ENCODE data around the gene VPS16.

VPS16 gene

GRCh38 chr20:2795451-2795850, 45.1 kb upstream of the VPS16 start:
- Histone ChIP-seq H3K4me1 (no peaks in the 10 kb centered on the region), H3K9ac (no peak overlapping the region), H3K4me2 (ENCODE audit: low read length) (no peak overlapping the region), H3K4me3 (ENCODE audit: low read depth, low read length) (no peak overlapping the region), H3K9me3 (ENCODE audit: control insufficient read depth, low read length) (no peaks in the 10 kb centered on the region), H3K27me3 (ENCODE audit: control insufficient read depth, insufficient read depth, low read length) (no peaks in the 10 kb centered on the region), H3K27ac (no peak overlapping the region), H3K36me3 (ENCODE audit: control insufficient read depth, insufficient read depth, low read length) (no peaks in the 10 kb centered on the region), H3K79me2 (no peaks in the 10 kb centered on the region), H2AFZ (no peak overlapping the region)
- no peak for TF ChIP-seq CTCF (IDR thresholded peaks at IDR 0.05)

GRCh38 chr20:2796011-2796660, 44.4 kb upstream of the VPS16 start:
- no peak overlapping the region for H3K27ac ChIP-seq
- H3K36me3 ChIP-seq (ENCODE audit: control insufficient read depth, insufficient read depth, low read length) = no peaks in the 10 kb centered on the region
- peaks cover 5% of the 10 kb centered on the region for H3K27me3 ChIP-seq (ENCODE audit: control insufficient read depth, insufficient read depth, low read length)
- no peak overlapping the region for H3K9ac ChIP-seq
- no peak overlapping the region for H3K4me2 ChIP-seq (ENCODE audit: low read length)
- H3K9me3 ChIP-seq (ENCODE audit: control insufficient read depth, low read length) = no peaks in the 10 kb centered on the region
- H3K79me2 ChIP-seq = no peaks in the 10 kb centered on the region
- H2AFZ ChIP-seq = no peak overlapping the region
- H3K4me3 ChIP-seq (ENCODE audit: low read depth, low read length) = no peak overlapping the region
- TF ChIP-seq CTCF (IDR thresholded peaks at IDR 0.05) = no peak
- no peaks in the 10 kb centered on the region for H3K4me1 ChIP-seq

- Histone ChIP-seq H2AFZ (no peak overlapping the region), H3K4me3 (ENCODE audit: low read depth, low read length) (no peak overlapping the region), H3K27ac (no peak overlapping the region), H3K79me2 (no peaks in the 10 kb centered on the region), H3K4me1 (no peaks in the 10 kb centered on the region), H3K36me3 (ENCODE audit: control insufficient read depth, insufficient read depth, low read length) (no peaks in the 10 kb centered on the region), H3K9me3 (ENCODE audit: control insufficient read depth, low read length) (no peaks in the 10 kb centered on the region), H3K4me2 (ENCODE audit: low read length) (no peak overlapping the region), H3K27me3 (ENCODE audit: control insufficient read depth, insufficient read depth, low read length) (peaks cover 6% of the 10 kb centered on the region), H3K9ac (no peak overlapping the region)
- TF ChIP-seq CTCF (IDR thresholded peaks at IDR 0.05) = no peak
Observed at GRCh38 chr20:2797136-2797983, 43.2 kb upstream of the VPS16 start.

- H3K79me2 ChIP-seq = no peaks in the 10 kb centered on the region
- no peak overlapping the region for H2AFZ ChIP-seq
- no peak overlapping the region for H3K9ac ChIP-seq
- H3K27me3 ChIP-seq (ENCODE audit: control insufficient read depth, insufficient read depth, low read length) = peaks cover 6% of the 10 kb centered on the region
- no peaks in the 10 kb centered on the region for H3K9me3 ChIP-seq (ENCODE audit: control insufficient read depth, low read length)
- H3K27ac ChIP-seq = no peak overlapping the region
- H3K4me2 ChIP-seq (ENCODE audit: low read length) = no peak overlapping the region
- TF ChIP-seq CTCF (IDR thresholded peaks at IDR 0.05) = no peak
- no peaks in the 10 kb centered on the region for H3K4me1 ChIP-seq
- H3K36me3 ChIP-seq (ENCODE audit: control insufficient read depth, insufficient read depth, low read length) = no peaks in the 10 kb centered on the region
- no peak overlapping the region for H3K4me3 ChIP-seq (ENCODE audit: low read depth, low read length)
Observed at GRCh38 chr20:2798095-2798805, 42.3 kb upstream of the VPS16 start.

Measured in parathyroid adenoma (tissue), 2 donors.